AG09309 (cell line): ENCODE results near the gene TEKT5.

Experiments used
- DNase-seq: peaks from one replicate; pipeline ENCODE4 v3.0.0-alpha.2; 2010; ENCODE audit warnings: low read depth
- H3K4me3 ChIP-seq: 2 replicates; pipeline ENCODE4 v1.5.1; 2011; ENCODE audit warnings: mild to moderate bottlenecking, low read depth, low read length, moderate library complexity; ENCODE audit not compliant: control insufficient read depth
- CTCF ChIP-seq: IDR thresholded peaks from 2 replicates; pipeline ENCODE4 v1.5.1; 2011; ENCODE audit warnings: mild to moderate bottlenecking, low read depth, low read length, inconsistent platforms; ENCODE audit not compliant: insufficient read depth, control insufficient read depth; ENCODE audit errors: missing control alignments

Gene TEKT5

GRCh38 chr16:10738231-10739077 is 43.7 kb upstream of the TEKT5 start:
- peak; percentile 14 for DNase-seq
- H3K4me3 ChIP-seq = no peak overlapping the region
- no peak for TF ChIP-seq CTCF

GRCh38 chr16:10737068-10737625 is 42.4 kb upstream of the TEKT5 start:
- TF ChIP-seq CTCF = peak; percentile 87
- no peak for DNase-seq
- no peak overlapping the region for H3K4me3 ChIP-seq

GRCh38 chr16:10731790-10732189 is 37.1 kb upstream of the TEKT5 start:
- no peak for TF ChIP-seq CTCF
- DNase-seq = no peak
- no peak overlapping the region for H3K4me3 ChIP-seq

- TF ChIP-seq CTCF = peak; percentile 34
- H3K4me3 ChIP-seq = no peak overlapping the region
- peak; percentile 24 for DNase-seq
These were observed 34.6 kb upstream of the TEKT5 start for GRCh38 chr16:10729104-10730048.

GRCh38 chr16:10728003-10728887 is 33.5 kb upstream of the TEKT5 start:
- no peak for TF ChIP-seq CTCF
- no peak for DNase-seq
- H3K4me3 ChIP-seq = no peak overlapping the region

GRCh38 chr16:10708969-10709368 is 14.2 kb upstream of the TEKT5 start:
- no peak for TF ChIP-seq CTCF
- no peak for DNase-seq
- H3K4me3 ChIP-seq = no peak overlapping the region
